T-helper 1 cell treated with Interleukin-12 subunit alpha and Interleukin-12 subunit beta and Interleukin-4 antibody, amounts not matched to agents 30 ng/mL and 1 ng/mL, for 36 hours (primary cell): ENCODE measurements around the gene NINJ2. TPM values are rescaled to one million over a fixed set of nuclear protein-coding genes. Genes with fewer than 3 reads are reported as not detected.

Source experiments
- intact Hi-C: fragments of 100-400 bp; cut with micrococcal nuclease; formaldehyde crosslinking; loops from one replicate; pipeline ENCODE4 v1.15.1; 2024
- total RNA-seq: library from RNA; stranded (reverse); gene quantifications from 2 replicates; pipeline ENCODE4 v1.2.3, GENCODE V29; 2022

Gene NINJ2
- total RNA-seq, 1 donor from 2014 or later = 16.0 TPM

- intact Hi-C loops = loop anchor here (1.0 to 2.0 kb wide), 7 partner anchors 11 to 98 kb away; partner anchors contain the start of gene WNK1
Observed at GRCh38 chr12:674272-674781, 11.1 kb upstream of the NINJ2 start.

- intact Hi-C loops = loop anchor here (1.0 to 2.0 kb wide), 7 partner anchors 11 to 97 kb away; partner anchors contain the start of gene WNK1
Observed at GRCh38 chr12:673849-674248, 10.6 kb upstream of the NINJ2 start.

- intact Hi-C loops = loop anchor here (1.0 to 5.0 kb wide), 3 partner anchors 16 to 143 kb away; partner anchors contain the start of gene WNK1
Observed at GRCh38 chr12:669576-669945, 6.3 kb upstream of the NINJ2 start.

- intact Hi-C loops = loop anchor here (5.0 kb wide), 1 partner anchor 144 kb away; no protein-coding TSS in a partner anchor
Observed at GRCh38 chr12:668090-668481, 4.8 kb upstream of the NINJ2 start.

GRCh38 chr12:666766-667308 lies 3.6 kb upstream of the NINJ2 start:
- intact Hi-C loops = loop anchor here (1.0 to 5.0 kb wide), 2 partner anchors 24 to 145 kb away; no protein-coding TSS in a partner anchor

- intact Hi-C loops = loop anchor here (5.0 kb wide), 1 partner anchor 146 kb away; no protein-coding TSS in a partner anchor
Observed at GRCh38 chr12:666066-666465, 2.8 kb upstream of the NINJ2 start.

- intact Hi-C loops = loop anchor here (5.0 kb wide), 1 partner anchor 148 kb away; no protein-coding TSS in a partner anchor
Observed at GRCh38 chr12:664779-665092, 1.5 kb upstream of the NINJ2 start.

- intact Hi-C loops = no loop called here
Observed at GRCh38 chr12:664075-664778, 982 bp upstream of the NINJ2 start.

GRCh38 chr12:662566-663292 lies 516 bp downstream of the NINJ2 start:
- intact Hi-C loops = no loop called here

GRCh38 chr12:661720-662486 lies 1.3 kb downstream of the NINJ2 start:
- intact Hi-C loops = no loop called here

GRCh38 chr12:659090-659683 lies 4.1 kb downstream of the NINJ2 start:
- intact Hi-C loops = no loop called here

GRCh38 chr12:650983-651382 lies 12.3 kb downstream of the NINJ2 start:
- intact Hi-C loops = loop anchor here (1.0 kb wide), 1 partner anchor 163 kb away; no protein-coding TSS in a partner anchor

- intact Hi-C loops = no loop called here
Observed at GRCh38 chr12:647385-648085, 15.7 kb downstream of the NINJ2 start.

GRCh38 chr12:646442-647384 lies 16.5 kb downstream of the NINJ2 start:
- intact Hi-C loops = no loop called here

- intact Hi-C loops = no loop called here
Observed at GRCh38 chr12:645563-646071, 17.6 kb downstream of the NINJ2 start.

GRCh38 chr12:644818-645552 lies 18.3 kb downstream of the NINJ2 start:
- intact Hi-C loops = loop anchor here (5.0 kb wide), 1 partner anchor 167 kb away; no protein-coding TSS in a partner anchor

- intact Hi-C loops = loop anchor here (5.0 kb wide), 1 partner anchor 168 kb away; no protein-coding TSS in a partner anchor
Observed at GRCh38 chr12:644303-644639, 19.0 kb downstream of the NINJ2 start.
